Spleen (tissue), 11 donors: Measurements from ENCODE around the gene CDIP1. TPM values are rescaled to one million over a fixed set of nuclear protein-coding genes. Genes with fewer than 3 reads are reported as not detected.

ENCODE experiments used
- DNase-seq: peaks from one replicate; pipeline ENCODE4 v3.0.0-alpha.2; 2020
- H3K27ac ChIP-seq, 8 donors: fragments of 200-600 bp; sonication (generic) in 7 of 8; 1 replicate in 4 of 8; 2 replicates in 4 of 8; pipeline versions ENCODE4 v1.5.0 to v1.8.0; 2016 to 2021; ENCODE audit warnings: inconsistent platforms in 4 of 8, mild to moderate bottlenecking in 4 of 8, moderate library complexity in 1 of 8
- H3K27me3 ChIP-seq, 7 donors: fragments of 200-600 bp; sonication (generic) in 6 of 7; replicated peaks in 1 of 7; 1 replicate in 4 of 7; 2 replicates in 3 of 7; pipeline versions ENCODE4 v1.5.0 to v1.8.0; 2016 to 2021; ENCODE audit warnings: inconsistent platforms in 3 of 7, mild to moderate bottlenecking in 1 of 7
- H3K36me3 ChIP-seq, 6 donors: fragments of 200-600 bp; sonication (generic) in 5 of 6; 1 replicate in 4 of 6; 2 replicates in 2 of 6; pipeline versions ENCODE4 v1.5.0 to v1.8.0; 2016 to 2021; ENCODE audit warnings: inconsistent platforms in 2 of 6
- H3K4me1 ChIP-seq, 6 donors: fragments of 200-600 bp; sonication (generic) in 5 of 6; 1 replicate in 3 of 6; 2 replicates in 3 of 6; pipeline versions ENCODE4 v1.5.0 to v1.8.0; 2016 to 2021; ENCODE audit warnings: inconsistent platforms in 3 of 6
- H3K4me3 ChIP-seq, 8 donors: fragments of 200-600 bp; sonication (generic) in 7 of 8; 1 replicate in 4 of 8; 2 replicates in 4 of 8; pipeline versions ENCODE4 v1.5.0 to v1.8.0; 2016 to 2021; ENCODE audit warnings: inconsistent platforms in 4 of 8, mild to moderate bottlenecking in 4 of 8, moderate library complexity in 2 of 8
- H3K9me3 ChIP-seq, 8 donors: fragments of 200-600 bp; sonication (generic) in 7 of 8; 1 replicate in 4 of 8; 2 replicates in 4 of 8; pipeline versions ENCODE4 v1.5.0 to v1.8.0; 2016 to 2021; ENCODE audit warnings: inconsistent platforms in 4 of 8
- CTCF ChIP-seq, 11 experiments: fragments of 200-600 bp in 7 of 11; fragments of 450-650 bp in 4 of 11; sonication (generic) in 4 of 11; IDR thresholded peaks in 8 of 11; conservative IDR thresholded peaks in 3 of 11; 1 replicate in 7 of 11; 2 replicates in 4 of 11; pipeline versions ENCODE4 v1.4.0 to v1.8.0; 2016 to 2021; ENCODE audit warnings: antibody characterized with exemption in 11 of 11, inconsistent platforms in 4 of 11, mild to moderate bottlenecking in 1 of 11
- POLR2A ChIP-seq, 3 donors: fragments of 450-650 bp; IDR thresholded peaks; one replicate each; pipeline ENCODE4 v1.5.1; 2017; ENCODE audit warnings: antibody characterized with exemption in 3 of 3, mild to moderate bottlenecking in 1 of 3
- POLR2AphosphoS5 ChIP-seq, 3 donors: sonication (generic); formaldehyde crosslinking; IDR thresholded peaks; one replicate each; pipeline ENCODE4 v1.5.1; 2017; ENCODE audit warnings: antibody characterized with exemption in 3 of 3
- WGBS, 5 donors: extraction: QIAGEN DNeasy Blood & Tissue Kit in 3 of 5; methylation state at CpG; one replicate each; pipeline versions ENCODE4 v1.1.5 to v1.1.7; 2013 to 2018; 5-methylcytosine and 5-hydroxymethylcytosine counted together
- intact Hi-C: fragments of 100-400 bp; cut with DNase I; formaldehyde crosslinking; loops from one replicate; pipeline ENCODE4 v1.15.0; 2023; ENCODE audit warnings: low total_unique reads
- polyA plus RNA-seq, 3 donors: library from polyadenylated mRNA; stranded (reverse); fragments of 200-250 nt; gene quantifications; one replicate each; pipeline ENCODE4 v1.2.1, GENCODE V29; 2013
- total RNA-seq, 7 donors: library from RNA; depleted of rRNA in 3 of 7; stranded (reverse); fragments of >200 nt in 3 of 7; fragmentation: NEBNext Ultra II Directional in 4 of 7; extraction: Animal tissue kit (Norgen Biotek cat#: 25700) in 4 of 7; gene quantifications; one replicate each; pipeline versions ENCODE4 v1.1.0 to v1.2.1, GENCODE V29; 2016 to 2021
- donor health status: healthy with polysubstance abuse.
- donor health status: DM: no; HTN: no; CAD: no; lungs with moderate emphysema.
- donor health status: DM: no; HTN: no; CAD: no.
- donor health status: Bipolar disorder and iron deficiency.
- donor health status: healthy.
- donor health status: DM: no; HTN: no; CAD: no.
- donor health status: DM: yes; HTN: yes; CAD: no.

The CDIP1 gene
- total and polyA plus RNA-seq, 10 donors: 9.6 to 26.9 (median 19.2) TPM

- Histone ChIP-seq H3K4me1 (peaks cover 0 to 45% (median 10%) of the 10 kb centered on the region in 6 donors), H3K27ac (no peak overlapping the region), H3K36me3 (peaks cover 0 to 18% (median 0%) of the 10 kb centered on the region in 6 donors), H3K9me3 (no peaks in the 10 kb centered on the region), H3K4me3 (no peak overlapping the region), H3K27me3 (no peaks in the 10 kb centered on the region)
- DNase-seq: no peak
- intact Hi-C loops: no loop called here
- 84 to 92% (median 88%) methylated on average over 11 to 13 of the region's 13 CpGs for WGBS, 5 donors
- TF ChIP-seq POLR2AphosphoS5 (IDR thresholded peaks at IDR 0.05) (no peak), CTCF (IDR thresholded peaks at IDR 0.05 in 8 of 11, conservative IDR thresholded peaks at IDR 0.05 in 3 of 11) (no peak), POLR2A (IDR thresholded peaks at IDR 0.05) (no peak)
Observed at GRCh38 chr16:4525634-4526277, 12.8 kb downstream of the CDIP1 start.

GRCh38 chr16:4525069-4525468 is 13.5 kb downstream of the CDIP1 start:
- WGBS, 5 donors: 83 to 95% (median 90%) methylated on average over 7 of the region's 7 CpGs
- Histone ChIP-seq H3K4me1 (peaks cover 0 to 42% (median 10%) of the 10 kb centered on the region in 6 donors), H3K27me3 (no peaks in the 10 kb centered on the region), H3K27ac (no peak overlapping the region), H3K9me3 (no peaks in the 10 kb centered on the region), H3K4me3 (no peak overlapping the region), H3K36me3 (peaks cover 0 to 22% (median 0%) of the 10 kb centered on the region in 6 donors)
- TF ChIP-seq POLR2AphosphoS5 (IDR thresholded peaks at IDR 0.05) (no peak), CTCF (IDR thresholded peaks at IDR 0.05 in 8 of 11, conservative IDR thresholded peaks at IDR 0.05 in 3 of 11) (no peak), POLR2A (IDR thresholded peaks at IDR 0.05) (no peak)
- intact Hi-C loops: no loop called here
- peak; percentile 13 for DNase-seq

- H3K4me1 ChIP-seq: peaks cover 0 to 37% (median 8%) of the 10 kb centered on the region in 6 donors
- H3K4me3 ChIP-seq: no peak overlapping the region
- intact Hi-C loops: no loop called here
Observed at GRCh38 chr16:4524571-4524970, 14.0 kb downstream of the CDIP1 start.

More at GRCh38 chr16:4524571-4524970, 14.0 kb downstream of the CDIP1 start:
- no peak for DNase-seq
- no peaks in the 10 kb centered on the region for H3K27me3 ChIP-seq
- TF ChIP-seq POLR2A (IDR thresholded peaks at IDR 0.05) (no peak), POLR2AphosphoS5 (IDR thresholded peaks at IDR 0.05) (no peak), CTCF (IDR thresholded peaks at IDR 0.05 in 8 of 11, conservative IDR thresholded peaks at IDR 0.05 in 3 of 11) (no peak)
- H3K36me3 ChIP-seq: peaks cover 0 to 22% (median 0%) of the 10 kb centered on the region in 6 donors
- no peak overlapping the region for H3K27ac ChIP-seq
- H3K9me3 ChIP-seq: no peaks in the 10 kb centered on the region
